T-helper 1 cell (primary cell): Measurements from ENCODE around the gene AK8.
"Not testable (repeated sequence)": the region's sequence is repeated elsewhere in the genome, so short reads cannot be mapped to it uniquely, and the experiment has no call there.

ENCODE experiments used
- DNase-seq, 5 donors: peaks; one replicate each; pipeline ENCODE4 v3.0.0-alpha.2; 2012 to 2020

Gene AK8

GRCh38 chr9:132795511-132796303 is 82.4 kb downstream of the AK8 start:
- no peak for DNase-seq

GRCh38 chr9:132794730-132795380 is 83.2 kb downstream of the AK8 start:
- DNase-seq = no peak

GRCh38 chr9:132793606-132794580 is 84.2 kb downstream of the AK8 start:
- no peak for DNase-seq

GRCh38 chr9:132792547-132792946 is 85.5 kb downstream of the AK8 start:
- DNase-seq = no peak

- DNase-seq = no peak
Observed at GRCh38 chr9:132791699-132792240, 86.3 kb downstream of the AK8 start.

GRCh38 chr9:132789719-132790118 is 88.4 kb downstream of the AK8 start:
- no peak for DNase-seq

GRCh38 chr9:132788378-132788777 is 89.7 kb downstream of the AK8 start:
- DNase-seq = no peak

- no peak for DNase-seq
Observed at GRCh38 chr9:132787748-132788159, 90.3 kb downstream of the AK8 start.

GRCh38 chr9:132784286-132784830 is 93.7 kb downstream of the AK8 start:
- DNase-seq = no peak

GRCh38 chr9:132783006-132783405 is 95.1 kb downstream of the AK8 start:
- DNase-seq = no peak

GRCh38 chr9:132782037-132782436 is 96.0 kb downstream of the AK8 start:
- DNase-seq = no peak

GRCh38 chr9:132780230-132781007 is 97.7 kb downstream of the AK8 start:
- no peak for DNase-seq

GRCh38 chr9:132776891-132777290 is 101.2 kb downstream of the AK8 start:
- no peak for DNase-seq

GRCh38 chr9:132776268-132776667 is 101.8 kb downstream of the AK8 start:
- DNase-seq = no peak

- no peak for DNase-seq
Observed at GRCh38 chr9:132775720-132776119, 102.4 kb downstream of the AK8 start.

- DNase-seq = no peak
Observed at GRCh38 chr9:132774886-132775285, 103.2 kb downstream of the AK8 start.

- DNase-seq = no peak
Observed at GRCh38 chr9:132773764-132774339, 104.2 kb downstream of the AK8 start.

GRCh38 chr9:132773093-132773492 is 105.0 kb downstream of the AK8 start:
- no peak for DNase-seq

GRCh38 chr9:132771752-132772151 is 106.3 kb downstream of the AK8 start:
- DNase-seq = not testable (repeated sequence)

- DNase-seq = no peak
Observed at GRCh38 chr9:132770770-132771310, 107.2 kb downstream of the AK8 start.
